ENCODE measurements around the gene IGSF6.

Gene IGSF6

DNA sequence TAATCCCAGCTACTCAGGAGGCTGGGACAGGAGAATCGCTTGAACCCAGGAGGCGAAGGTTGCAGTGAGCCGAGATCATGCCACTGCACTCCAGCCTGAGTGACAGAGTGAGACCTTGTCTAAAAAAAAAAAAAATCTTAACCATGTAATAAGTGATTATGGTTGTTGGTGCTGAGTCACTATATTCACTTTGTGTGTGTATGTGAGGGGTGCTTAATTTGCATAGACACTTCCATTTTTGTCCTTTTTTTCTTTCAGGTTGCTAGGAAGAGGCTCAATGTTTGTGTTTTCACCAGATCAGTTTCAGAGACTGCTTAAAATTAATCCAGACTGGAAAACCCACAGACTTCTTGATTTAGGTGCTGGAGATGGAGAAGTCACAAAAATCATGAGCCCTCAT lies 34.8 kb downstream of the IGSF6 start:
- Histone ChIP-seq H3K36me3 (ENCODE audit: insufficient read depth, low read length) (peaks cover 20% of the 10 kb centered on the region), H3K4me3 (peak overlapping the region; percentile 54), H3K27ac (peak overlapping the region; percentile 96), H3K9me3 (ENCODE audit: low read depth, low read length) (no peaks in the 10 kb centered on the region), H3K9ac (ENCODE audit: insufficient read length) (peak overlapping the region; percentile 42)
- no peak for DNase-seq (ENCODE audit: low read depth, low spot score)
- TF ChIP-seq FOXP2 (optimal IDR thresholded peaks at IDR 0.05; ENCODE audit: control extremely low read depth, extremely low read length, insufficient read depth): no peak
- TF ChIP-seq POLR2AphosphoS5 (IDR thresholded peaks at IDR 0.05; ENCODE audit: borderline replicate concordance, low read depth, low read length): no peak
- no peak for TF ChIP-seq EZH2 (IDR thresholded peaks at IDR 0.05)

DNA sequence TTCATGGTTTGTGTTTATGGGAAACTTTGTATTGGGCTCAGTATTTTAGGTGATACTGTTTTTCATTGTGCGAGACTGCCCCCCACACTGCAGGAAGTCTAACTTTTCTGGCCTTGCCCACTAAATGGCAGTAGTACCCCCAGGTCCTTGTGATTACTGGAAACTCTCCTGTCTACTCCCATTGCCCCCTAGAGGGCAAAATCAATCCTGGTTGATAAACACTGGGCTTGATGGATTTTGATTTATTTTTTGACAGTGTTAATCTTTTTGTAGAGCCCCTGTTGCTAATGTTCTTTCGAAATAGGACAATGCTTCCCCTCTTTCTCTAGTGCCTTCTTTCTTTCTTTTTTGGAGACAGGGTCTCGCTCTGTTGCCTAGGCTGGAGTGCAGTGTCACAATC lies 37.5 kb downstream of the IGSF6 start:
- DNase-seq (ENCODE audit: low read depth, low spot score): no peak
- no peak for TF ChIP-seq EZH2 (IDR thresholded peaks at IDR 0.05)
- no peak for TF ChIP-seq POLR2AphosphoS5 (IDR thresholded peaks at IDR 0.05; ENCODE audit: borderline replicate concordance, low read depth, low read length)
- TF ChIP-seq FOXP2 (optimal IDR thresholded peaks at IDR 0.05; ENCODE audit: control extremely low read depth, extremely low read length, insufficient read depth): no peak
- H3K4me3 ChIP-seq: no peak overlapping the region
- no peak overlapping the region for H3K27ac ChIP-seq
- no peak overlapping the region for H3K9ac ChIP-seq (ENCODE audit: insufficient read length)
- H3K36me3 ChIP-seq (ENCODE audit: insufficient read depth, low read length): peaks cover 20% of the 10 kb centered on the region
- no peaks in the 10 kb centered on the region for H3K9me3 ChIP-seq (ENCODE audit: low read depth, low read length)

DNA sequence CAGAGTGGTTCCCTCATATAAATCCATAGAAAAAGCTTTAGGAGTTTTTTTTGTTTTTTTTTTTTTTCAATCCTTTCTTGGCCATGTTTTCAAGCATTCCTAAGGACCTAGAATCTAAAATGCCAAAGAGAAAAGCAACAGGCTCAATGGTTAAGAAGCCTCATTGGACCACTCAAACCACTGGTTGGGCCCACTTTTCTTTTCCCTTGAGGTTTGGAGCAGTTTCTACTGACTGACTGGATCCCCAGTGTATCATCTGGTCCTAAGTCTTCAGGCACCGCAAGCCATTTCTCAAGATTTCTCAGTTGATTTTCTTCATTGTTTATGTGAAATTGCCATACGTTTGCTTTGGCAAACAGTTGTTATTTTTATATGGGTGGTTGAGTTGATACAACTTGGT lies 38.6 kb downstream of the IGSF6 start:
- Histone ChIP-seq H3K4me3 (no peak overlapping the region), H3K36me3 (ENCODE audit: insufficient read depth, low read length) (peaks cover 20% of the 10 kb centered on the region), H3K9ac (ENCODE audit: insufficient read length) (no peak overlapping the region), H3K9me3 (ENCODE audit: low read depth, low read length) (no peaks in the 10 kb centered on the region), H3K27ac (no peak overlapping the region)
- no peak for DNase-seq (ENCODE audit: low read depth, low spot score)
- TF ChIP-seq EZH2 (IDR thresholded peaks at IDR 0.05) (no peak), FOXP2 (optimal IDR thresholded peaks at IDR 0.05; ENCODE audit: control extremely low read depth, extremely low read length, insufficient read depth) (no peak), POLR2AphosphoS5 (IDR thresholded peaks at IDR 0.05; ENCODE audit: borderline replicate concordance, low read depth, low read length) (no peak)

DNA sequence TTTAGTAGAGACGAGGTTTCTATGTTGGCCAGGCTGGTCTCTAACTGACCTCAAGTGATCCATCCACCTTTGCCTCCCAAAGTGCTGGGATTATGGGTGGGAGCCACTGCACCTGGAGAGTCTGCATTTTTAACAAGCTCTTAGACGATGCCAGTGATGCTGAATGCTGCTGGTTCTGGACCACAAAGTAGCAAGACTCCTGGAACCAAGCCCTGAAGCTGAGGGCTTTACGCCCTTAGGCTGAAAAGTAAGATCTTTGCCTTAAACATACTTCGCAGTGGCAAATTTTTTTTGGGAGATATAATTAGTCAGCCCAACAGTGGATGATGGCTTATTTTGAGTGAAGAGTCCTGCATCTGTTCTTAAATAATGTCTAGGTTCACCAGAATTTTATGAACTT lies 39.0 kb downstream of the IGSF6 start:
- H3K36me3 ChIP-seq (ENCODE audit: insufficient read depth, low read length): peaks cover 20% of the 10 kb centered on the region
- DNase-seq (ENCODE audit: low read depth, low spot score): no peak
- no peak overlapping the region for H3K4me3 ChIP-seq

DNA sequence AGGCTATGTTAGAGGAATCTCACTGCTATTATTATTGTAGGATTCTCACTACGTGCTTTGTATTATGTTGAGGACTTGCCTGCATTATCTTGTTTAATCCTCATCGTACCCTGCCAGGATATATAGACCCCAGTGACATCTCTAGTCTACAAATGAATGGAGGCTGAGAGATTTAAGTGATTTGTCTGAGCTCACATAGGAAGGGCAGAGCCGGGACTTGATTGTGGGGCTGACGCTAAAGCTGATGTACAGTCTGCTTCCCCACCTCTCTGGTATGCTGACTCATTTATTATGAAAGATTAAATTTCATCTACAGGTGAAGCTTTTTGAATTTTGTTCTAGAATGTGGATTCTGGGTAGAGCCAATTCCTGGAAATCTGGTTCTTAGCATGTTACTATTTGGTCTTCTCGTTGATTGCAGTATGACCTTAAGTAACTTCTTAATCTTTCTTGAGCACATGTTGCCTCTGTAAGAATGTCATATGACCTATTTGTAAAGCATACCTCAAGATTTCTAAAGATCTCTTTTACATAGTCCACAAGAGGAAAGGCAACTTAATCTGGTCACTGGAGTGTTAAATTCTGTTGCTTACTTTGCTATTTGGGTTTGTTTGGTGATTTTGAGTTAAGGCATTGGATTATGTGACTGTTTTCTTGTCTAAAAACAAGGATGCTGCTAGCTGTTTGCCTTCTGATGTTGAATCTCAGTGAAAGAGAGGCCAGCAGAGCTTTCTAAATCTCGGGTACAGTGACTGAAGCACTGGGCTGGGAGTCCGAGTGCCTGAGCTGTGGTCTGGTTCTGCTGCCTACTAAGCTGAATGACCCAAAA lies 40.6 kb downstream of the IGSF6 start:
- Histone ChIP-seq H3K36me3 (ENCODE audit: insufficient read depth, low read length) (peaks cover 19% of the 10 kb centered on the region), H3K4me3 (peak overlapping the region; percentile 50), H3K9me3 (ENCODE audit: low read depth, low read length) (no peaks in the 10 kb centered on the region), H3K9ac (ENCODE audit: insufficient read length) (peak overlapping the region; percentile 17), H3K27ac (peak overlapping the region; percentile 87)
- DNase-seq (ENCODE audit: low read depth, low spot score): no peak
- TF ChIP-seq EZH2 (IDR thresholded peaks at IDR 0.05) (no peak), POLR2AphosphoS5 (IDR thresholded peaks at IDR 0.05; ENCODE audit: borderline replicate concordance, low read depth, low read length) (no peak), FOXP2 (optimal IDR thresholded peaks at IDR 0.05; ENCODE audit: control extremely low read depth, extremely low read length, insufficient read depth) (no peak)

More for the DNA sequence above, 39.0 kb downstream of the IGSF6 start:
- Histone ChIP-seq H3K27ac (no peak overlapping the region), H3K9ac (ENCODE audit: insufficient read length) (no peak overlapping the region), H3K9me3 (ENCODE audit: low read depth, low read length) (no peaks in the 10 kb centered on the region)
- TF ChIP-seq POLR2AphosphoS5 (IDR thresholded peaks at IDR 0.05; ENCODE audit: borderline replicate concordance, low read depth, low read length) (no peak), FOXP2 (optimal IDR thresholded peaks at IDR 0.05; ENCODE audit: control extremely low read depth, extremely low read length, insufficient read depth) (no peak), EZH2 (IDR thresholded peaks at IDR 0.05) (no peak)

DNA sequence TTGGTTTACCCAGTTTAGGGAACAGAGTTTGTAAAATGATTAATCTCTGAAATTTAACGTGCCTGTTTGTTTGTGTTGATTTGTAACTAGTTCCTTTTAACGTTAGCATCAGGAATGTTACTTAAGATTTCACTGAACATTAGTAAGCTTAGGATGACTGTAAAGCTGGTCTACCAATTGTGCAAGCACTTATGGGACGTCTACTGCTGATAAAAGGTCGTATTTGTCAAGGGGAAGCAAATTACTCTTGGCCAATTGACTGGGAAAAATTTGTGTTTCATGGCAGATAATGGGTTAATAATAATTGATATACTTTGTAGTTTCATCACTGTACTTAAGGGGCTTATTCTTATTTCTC lies 41.2 kb downstream of the IGSF6 start:
- peak overlapping the region; percentile 87 for H3K27ac ChIP-seq
- no peak overlapping the region for H3K9ac ChIP-seq (ENCODE audit: insufficient read length)
- TF ChIP-seq EZH2 (IDR thresholded peaks at IDR 0.05): no peak
- no peak for TF ChIP-seq POLR2AphosphoS5 (IDR thresholded peaks at IDR 0.05; ENCODE audit: borderline replicate concordance, low read depth, low read length)
- TF ChIP-seq FOXP2 (optimal IDR thresholded peaks at IDR 0.05; ENCODE audit: control extremely low read depth, extremely low read length, insufficient read depth): no peak
- peaks cover 13% of the 10 kb centered on the region for H3K36me3 ChIP-seq (ENCODE audit: insufficient read depth, low read length)
- H3K9me3 ChIP-seq (ENCODE audit: low read depth, low read length): no peaks in the 10 kb centered on the region
- DNase-seq (ENCODE audit: low read depth, low spot score): no peak
- H3K4me3 ChIP-seq: peak overlapping the region; percentile 50

DNA sequence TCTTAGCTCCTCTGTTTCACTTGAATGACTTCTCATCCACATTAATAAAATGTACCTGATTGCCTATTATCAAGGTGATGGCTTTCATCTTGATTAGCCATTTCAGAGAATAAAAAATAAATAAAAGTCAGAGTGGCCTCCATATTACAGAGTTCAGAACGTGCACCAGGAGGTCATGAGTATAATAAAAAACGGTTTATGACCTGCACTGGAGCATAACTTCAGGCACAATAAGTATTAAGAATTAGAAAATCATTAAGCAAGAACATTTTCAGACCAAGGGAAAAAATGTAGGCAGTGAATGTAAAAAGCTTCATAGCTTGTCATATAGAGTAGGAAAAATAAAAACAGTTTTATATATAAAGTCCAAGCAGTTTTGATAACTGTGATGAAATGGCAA lies 41.6 kb downstream of the IGSF6 start:
- no peak for TF ChIP-seq POLR2AphosphoS5 (IDR thresholded peaks at IDR 0.05; ENCODE audit: borderline replicate concordance, low read depth, low read length)
- no peak for TF ChIP-seq EZH2 (IDR thresholded peaks at IDR 0.05)
- no peak for TF ChIP-seq FOXP2 (optimal IDR thresholded peaks at IDR 0.05; ENCODE audit: control extremely low read depth, extremely low read length, insufficient read depth)
- peak overlapping the region; percentile 87 for H3K27ac ChIP-seq
- peaks cover 11% of the 10 kb centered on the region for H3K36me3 ChIP-seq (ENCODE audit: insufficient read depth, low read length)
- no peaks in the 10 kb centered on the region for H3K9me3 ChIP-seq (ENCODE audit: low read depth, low read length)
- DNase-seq (ENCODE audit: low read depth, low spot score): no peak
- H3K9ac ChIP-seq (ENCODE audit: insufficient read length): no peak overlapping the region
- 0 out of 2 replicates have a peak overlapping the region, but pooled peaks have one; percentile 50 for H3K4me3 ChIP-seq

DNA sequence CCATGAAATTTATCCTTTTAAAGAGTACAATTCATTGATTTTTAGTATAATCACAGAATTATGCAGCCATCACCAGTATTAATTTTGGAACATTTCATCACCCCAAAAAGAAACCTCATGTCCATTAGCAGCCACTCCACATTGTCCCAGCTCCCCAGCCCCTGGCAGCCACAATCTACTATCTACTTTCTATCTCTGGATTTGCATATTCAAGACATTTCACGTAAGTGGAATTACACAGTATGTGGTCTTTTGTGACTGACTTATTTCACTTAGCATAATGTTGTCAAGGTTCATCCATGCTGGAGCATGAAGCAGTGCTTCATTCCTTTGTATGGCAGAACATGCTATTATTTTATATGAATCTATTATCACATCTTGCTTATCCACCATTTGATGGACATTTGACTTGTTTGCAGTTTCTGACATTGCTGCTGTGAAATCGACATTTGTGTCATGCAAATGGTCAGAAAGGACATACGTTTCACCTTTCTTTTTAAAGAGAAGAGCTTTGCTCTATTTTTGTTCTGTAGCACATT lies 42.3 kb downstream of the IGSF6 start:
- Histone ChIP-seq H3K9ac (ENCODE audit: insufficient read length) (no peak overlapping the region), H3K9me3 (ENCODE audit: low read depth, low read length) (no peaks in the 10 kb centered on the region), H3K27ac (no peak overlapping the region), H3K36me3 (ENCODE audit: insufficient read depth, low read length) (peaks cover 11% of the 10 kb centered on the region), H3K4me3 (no peak overlapping the region)
- TF ChIP-seq POLR2AphosphoS5 (IDR thresholded peaks at IDR 0.05; ENCODE audit: borderline replicate concordance, low read depth, low read length): no peak
- TF ChIP-seq EZH2 (IDR thresholded peaks at IDR 0.05): no peak
- no peak for TF ChIP-seq FOXP2 (optimal IDR thresholded peaks at IDR 0.05; ENCODE audit: control extremely low read depth, extremely low read length, insufficient read depth)
- DNase-seq (ENCODE audit: low read depth, low spot score): no peak
